ENCODE measurements around the gene CLIC3.

- no peak for TF ChIP-seq POLR2A (IDR thresholded peaks at IDR 0.05; ENCODE audit: low read depth, low read length)
- TF ChIP-seq POLR2AphosphoS5 (IDR thresholded peaks at IDR 0.05; ENCODE audit: low read depth, low read length) = no peak
These were observed 37.2 kb downstream of the CLIC3 start for GRCh38 chr9:136958898-136959850.
